Thoracic aorta (tissue), 2 donors: ENCODE results near the gene KIF7. TPM values are rescaled to one million over a fixed set of nuclear protein-coding genes. Genes with fewer than 3 reads are reported as not detected.

Experiments used
- ATAC-seq: fragments of 150-250 bp; one replicate; pipeline ENCODE4 v1.8.0; 2017; ENCODE audit warnings: low read depth; ENCODE audit not compliant: insufficient number of reproducible peaks, low FRiP score
- DNase-seq: peaks from one replicate; pipeline ENCODE4 v3.0.0-alpha.2; 2020; ENCODE audit warnings: low spot score
- H3K27ac ChIP-seq, 2 donors: fragments of 200-600 bp; sonication (generic); 1 replicate in 1 of 2; 2 replicates in 1 of 2; pipeline ENCODE4 v1.5.1; 2016; ENCODE audit warnings: mild to moderate bottlenecking in 2 of 2, moderate library complexity in 2 of 2
- H3K27me3 ChIP-seq: fragments of 200-600 bp; sonication (generic); replicated peaks from 2 replicates; pipeline ENCODE4 v1.6.0; 2016; ENCODE audit warnings: mild to moderate bottlenecking; ENCODE audit not compliant: insufficient read depth
- H3K36me3 ChIP-seq: fragments of 200-600 bp; sonication (generic); one replicate; pipeline ENCODE4 v1.5.1; 2016
- H3K4me1 ChIP-seq, 2 donors: fragments of 200-600 bp; sonication (generic); 1 replicate in 1 of 2; 2 replicates in 1 of 2; pipeline versions ENCODE4 v1.5.1 to v1.6.0; 2016; ENCODE audit warnings: low read depth in 2 of 2, mild to moderate bottlenecking in 1 of 2; ENCODE audit not compliant: control insufficient read depth in 1 of 2
- H3K4me3 ChIP-seq: fragments of 200-600 bp; sonication (generic); 2 replicates; pipeline ENCODE4 v1.5.1; 2016; ENCODE audit warnings: mild to moderate bottlenecking
- H3K9me3 ChIP-seq: fragments of 200-600 bp; sonication (generic); 2 replicates; pipeline ENCODE4 v1.5.1; 2016
- total RNA-seq, 2 donors: library from RNA; depleted of rRNA; stranded (reverse); fragments of >200 nt; gene quantifications; one replicate each; pipeline versions ENCODE4 v1.1.0 to v1.2.3, GENCODE V29; 2016
- TF ChIP-seq, protein P1 (sequence below): fragments of 200-600 bp; sonication (generic); IDR thresholded peaks from one replicate; pipeline ENCODE4 v1.5.1; 2019; ENCODE audit warnings: antibody characterized with exemption

KIF7 gene
- total RNA-seq, 2 donors from 2014 or later: 26.4 to 28.4 TPM

DNA sequence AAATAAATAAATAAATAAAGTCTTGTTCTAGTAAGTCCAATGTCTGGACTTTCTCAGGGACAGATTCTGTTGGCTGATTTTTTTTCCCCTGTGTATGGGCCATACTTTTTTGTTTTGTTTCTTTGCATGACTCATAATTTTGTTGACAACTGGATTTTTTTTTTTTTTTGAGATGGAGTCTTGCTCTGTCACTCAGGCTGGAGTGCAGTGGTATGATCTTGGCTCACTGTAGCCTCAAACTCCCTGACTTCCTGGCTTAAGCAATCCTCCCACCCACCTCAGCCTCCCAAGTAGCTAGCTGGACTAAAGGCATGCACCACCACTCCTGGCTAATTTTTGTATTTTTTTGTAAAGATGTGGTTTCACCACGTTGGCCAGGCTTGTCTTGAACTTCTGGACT lies 41.1 kb downstream of the KIF7 start:
- TF ChIP-seq, protein P1, sequence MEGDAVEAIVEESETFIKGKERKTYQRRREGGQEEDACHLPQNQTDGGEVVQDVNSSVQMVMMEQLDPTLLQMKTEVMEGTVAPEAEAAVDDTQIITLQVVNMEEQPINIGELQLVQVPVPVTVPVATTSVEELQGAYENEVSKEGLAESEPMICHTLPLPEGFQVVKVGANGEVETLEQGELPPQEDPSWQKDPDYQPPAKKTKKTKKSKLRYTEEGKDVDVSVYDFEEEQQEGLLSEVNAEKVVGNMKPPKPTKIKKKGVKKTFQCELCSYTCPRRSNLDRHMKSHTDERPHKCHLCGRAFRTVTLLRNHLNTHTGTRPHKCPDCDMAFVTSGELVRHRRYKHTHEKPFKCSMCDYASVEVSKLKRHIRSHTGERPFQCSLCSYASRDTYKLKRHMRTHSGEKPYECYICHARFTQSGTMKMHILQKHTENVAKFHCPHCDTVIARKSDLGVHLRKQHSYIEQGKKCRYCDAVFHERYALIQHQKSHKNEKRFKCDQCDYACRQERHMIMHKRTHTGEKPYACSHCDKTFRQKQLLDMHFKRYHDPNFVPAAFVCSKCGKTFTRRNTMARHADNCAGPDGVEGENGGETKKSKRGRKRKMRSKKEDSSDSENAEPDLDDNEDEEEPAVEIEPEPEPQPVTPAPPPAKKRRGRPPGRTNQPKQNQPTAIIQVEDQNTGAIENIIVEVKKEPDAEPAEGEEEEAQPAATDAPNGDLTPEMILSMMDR: no peak
- Histone ChIP-seq H3K4me1 (no peaks in the 10 kb centered on the region), H3K36me3 (no peaks in the 10 kb centered on the region), H3K4me3 (no peak overlapping the region), H3K27ac (no peak overlapping the region), H3K27me3 (no peaks in the 10 kb centered on the region), H3K9me3 (peaks cover 8% of the 10 kb centered on the region)
- DNase-seq (no peak), ATAC-seq (no peak)

DNA sequence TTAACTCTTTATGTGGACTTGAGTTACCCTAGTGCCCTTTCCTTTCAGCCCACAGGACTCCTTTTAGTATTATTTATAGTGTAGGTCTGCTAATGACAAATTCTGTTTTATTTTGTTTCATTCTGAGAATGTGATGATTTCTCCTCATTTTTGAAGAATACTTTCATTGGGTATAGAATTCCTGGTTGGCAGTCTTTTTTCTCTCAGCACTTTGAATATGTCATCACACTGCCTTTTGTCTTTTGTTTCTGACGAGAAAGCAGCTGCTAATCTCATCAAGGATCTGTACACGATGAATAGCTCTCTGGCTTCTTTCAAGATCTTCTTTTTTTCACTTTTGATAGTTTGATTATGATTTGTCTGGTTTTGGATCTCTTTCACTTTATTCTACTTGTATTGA lies 42.2 kb downstream of the KIF7 start:
- ATAC-seq: no peak
- H3K9me3 ChIP-seq: peaks cover 8% of the 10 kb centered on the region
- no peak overlapping the region for H3K27ac ChIP-seq
- no peaks in the 10 kb centered on the region for H3K4me1 ChIP-seq
- no peak overlapping the region for H3K4me3 ChIP-seq
- no peaks in the 10 kb centered on the region for H3K27me3 ChIP-seq
- no peaks in the 10 kb centered on the region for H3K36me3 ChIP-seq
- no peak for DNase-seq
- TF ChIP-seq, protein P1: no peak

DNA sequence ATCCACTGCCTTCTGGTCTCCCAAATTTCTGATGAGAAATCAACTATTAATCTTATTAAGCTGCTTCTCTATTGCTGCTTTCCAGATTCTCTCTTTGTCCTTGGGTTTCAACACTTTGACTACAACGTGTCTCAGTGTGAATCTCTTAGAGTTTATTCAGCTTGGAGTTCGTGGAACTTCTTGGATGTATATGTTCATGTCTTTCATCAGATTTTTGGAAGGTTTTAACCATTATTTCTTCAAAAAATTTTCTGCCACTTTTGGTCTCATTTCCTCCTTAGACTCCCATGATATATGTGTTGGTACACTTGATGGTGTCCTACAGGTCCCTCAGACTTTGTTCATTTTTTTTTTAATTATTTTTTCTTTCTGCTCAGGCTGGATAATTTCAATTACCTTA lies 44.0 kb downstream of the KIF7 start:
- no peak overlapping the region for H3K27ac ChIP-seq

DNA sequence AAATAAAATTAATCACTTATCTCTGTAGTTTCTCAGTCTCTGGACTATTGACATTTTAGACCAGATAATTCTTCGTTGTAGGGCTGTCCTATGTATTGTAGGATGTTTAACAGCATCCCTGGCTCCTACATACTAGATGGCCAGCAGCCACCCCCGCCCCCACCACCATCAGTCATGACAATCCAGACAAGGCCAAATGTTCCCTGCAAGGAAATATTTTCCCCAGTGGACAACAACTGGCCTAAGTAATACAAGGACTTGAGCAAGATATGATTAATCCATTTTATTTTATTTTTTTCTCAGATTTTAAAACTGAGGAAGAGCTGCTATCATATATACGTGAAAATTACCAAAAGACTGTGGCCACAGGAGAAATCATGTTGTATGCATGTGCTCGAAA lies 56.2 kb downstream of the KIF7 start:
- Histone ChIP-seq H3K27me3 (no peaks in the 10 kb centered on the region), H3K36me3 (no peaks in the 10 kb centered on the region), H3K9me3 (no peaks in the 10 kb centered on the region), H3K4me3 (no peak overlapping the region), H3K27ac (no peak overlapping the region), H3K4me1 (no peaks in the 10 kb centered on the region)
- TF ChIP-seq, protein P1: no peak
- ATAC-seq (no peak), DNase-seq (no peak)

More for the DNA sequence above, 44.0 kb downstream of the KIF7 start:
- H3K9me3 ChIP-seq: peaks cover 8% of the 10 kb centered on the region
- DNase-seq (no peak), ATAC-seq (no peak)
- H3K4me1 ChIP-seq: no peaks in the 10 kb centered on the region
- H3K27me3 ChIP-seq: no peaks in the 10 kb centered on the region
- no peaks in the 10 kb centered on the region for H3K36me3 ChIP-seq
- TF ChIP-seq, protein P1: no peak
- H3K4me3 ChIP-seq: no peak overlapping the region

DNA sequence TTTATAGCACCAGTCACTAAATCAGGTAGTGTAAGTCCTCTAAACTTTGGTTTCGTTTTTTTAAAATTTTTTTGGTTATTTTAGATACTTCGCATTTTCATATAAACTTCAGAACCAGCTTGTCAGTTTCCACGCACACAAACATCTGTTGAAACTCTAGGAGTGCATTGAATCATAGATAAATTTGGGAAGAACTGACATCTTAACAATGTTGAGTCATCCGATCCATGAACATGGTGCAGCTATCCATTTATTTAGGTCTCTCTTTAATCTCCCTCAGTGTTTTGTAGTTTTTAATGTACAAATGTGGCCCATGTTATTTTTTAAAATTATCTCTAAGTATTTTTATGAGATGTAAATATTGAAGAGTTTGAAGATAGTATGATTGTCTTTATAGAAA lies 62.2 kb downstream of the KIF7 start:
- no peak for ATAC-seq
- DNase-seq: no peak
- Histone ChIP-seq H3K4me3 (no peak overlapping the region), H3K36me3 (no peaks in the 10 kb centered on the region), H3K9me3 (no peaks in the 10 kb centered on the region), H3K27ac (no peak overlapping the region), H3K27me3 (no peaks in the 10 kb centered on the region), H3K4me1 (no peaks in the 10 kb centered on the region)
- TF ChIP-seq, protein P1: no peak
